ENCODE measurements around the gene ASCC1.

The ASCC1 gene

DNA sequence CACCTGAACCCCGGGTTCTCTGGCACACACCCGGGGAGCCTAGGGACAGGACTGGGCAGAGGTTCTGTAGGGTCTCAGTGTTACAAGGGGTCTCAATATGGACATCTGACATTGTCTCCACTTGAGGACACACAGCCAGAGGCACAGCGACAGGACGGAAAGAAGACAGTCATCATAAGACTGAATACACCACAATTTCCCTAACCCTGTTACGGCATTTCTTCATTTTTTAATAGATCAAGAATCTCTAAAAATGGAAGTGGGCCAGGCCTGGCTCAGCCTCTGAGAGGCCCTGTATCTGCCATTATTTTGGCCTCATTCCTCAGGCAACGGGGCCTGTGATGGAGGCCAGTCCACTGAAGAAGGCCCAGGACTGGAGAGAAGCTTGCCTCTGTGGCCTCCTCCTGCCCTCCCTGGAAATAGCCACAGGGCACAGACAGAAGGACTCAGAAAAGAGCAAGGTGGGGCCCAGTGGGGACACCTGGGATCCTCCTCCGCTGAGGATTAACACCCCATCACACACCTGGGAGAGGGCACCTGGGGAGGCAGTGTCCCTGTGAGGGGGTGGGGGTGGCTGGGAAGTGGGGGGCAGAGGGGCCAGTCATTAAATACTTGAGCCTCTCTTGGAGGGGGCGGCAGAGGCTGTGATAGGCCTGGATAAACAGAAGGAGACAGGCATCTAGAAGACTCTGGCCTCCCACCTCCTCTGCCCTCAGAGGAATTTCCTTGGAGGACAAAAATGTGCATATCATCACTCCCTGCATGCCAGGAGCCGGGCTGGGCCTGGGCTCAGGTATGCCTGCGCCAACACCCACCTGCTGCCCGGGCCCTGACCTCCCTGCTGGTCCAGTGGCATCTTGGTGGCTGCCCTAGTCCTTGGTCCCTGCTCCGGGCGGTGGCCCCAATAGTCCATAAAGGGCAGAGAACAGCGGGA is 135.8 kb downstream of the ASCC1 start:
- no peak for DNase-seq

DNA sequence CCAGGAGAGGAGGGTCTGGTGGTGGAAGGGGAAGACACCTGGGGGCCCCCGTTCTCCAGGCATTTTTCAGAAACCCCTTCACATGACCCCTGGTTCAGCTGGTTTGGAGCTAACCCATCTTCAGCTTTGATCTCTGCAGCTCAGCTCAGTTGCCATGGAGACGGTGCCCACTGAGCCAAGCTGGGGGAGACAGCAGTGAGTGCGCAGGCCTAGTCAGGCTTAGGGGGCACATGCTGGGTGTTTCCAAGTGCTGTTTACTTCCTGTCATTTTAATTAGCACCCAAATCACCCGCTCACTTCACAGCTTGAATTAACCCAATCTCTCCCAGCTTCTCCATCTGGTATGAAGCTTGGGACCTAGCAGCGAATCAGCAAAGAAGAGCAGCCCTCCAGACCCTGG is 136.7 kb downstream of the ASCC1 start:
- DNase-seq = no peak

DNA sequence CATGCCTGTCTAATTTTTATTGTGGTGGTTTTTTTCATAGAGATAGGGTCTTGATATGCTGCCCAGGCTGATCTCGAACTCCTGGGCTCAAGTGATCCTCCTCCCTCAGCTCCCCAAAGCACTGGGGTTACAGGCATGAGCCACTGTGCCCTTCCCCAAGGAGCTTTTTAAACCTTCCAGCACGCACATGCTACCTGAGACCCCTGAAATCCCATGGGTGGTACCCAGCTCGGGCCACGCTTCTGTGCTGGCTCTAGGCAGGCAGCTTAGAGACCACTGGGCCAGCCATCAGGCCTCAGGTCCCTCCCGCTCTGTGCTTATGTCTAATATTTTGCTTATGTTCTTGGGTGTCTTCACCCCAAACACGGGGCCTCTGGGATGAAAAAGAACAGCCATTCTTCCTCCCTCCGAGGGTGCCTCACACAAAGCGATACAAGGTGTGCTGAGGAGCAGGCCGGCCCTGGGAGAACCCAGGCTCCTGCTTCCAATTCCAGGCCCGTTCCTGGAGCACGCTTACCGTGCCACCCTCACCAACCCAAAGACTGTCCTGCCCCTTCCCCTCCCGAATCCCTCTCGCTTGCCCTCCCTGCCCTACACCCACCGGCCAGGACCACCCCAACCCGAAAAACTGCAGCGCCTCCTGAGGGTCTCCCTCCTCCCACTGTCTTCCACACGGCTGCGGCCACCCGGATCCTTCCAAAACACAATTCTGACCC is 138.6 kb downstream of the ASCC1 start:
- no peak for DNase-seq

DNA sequence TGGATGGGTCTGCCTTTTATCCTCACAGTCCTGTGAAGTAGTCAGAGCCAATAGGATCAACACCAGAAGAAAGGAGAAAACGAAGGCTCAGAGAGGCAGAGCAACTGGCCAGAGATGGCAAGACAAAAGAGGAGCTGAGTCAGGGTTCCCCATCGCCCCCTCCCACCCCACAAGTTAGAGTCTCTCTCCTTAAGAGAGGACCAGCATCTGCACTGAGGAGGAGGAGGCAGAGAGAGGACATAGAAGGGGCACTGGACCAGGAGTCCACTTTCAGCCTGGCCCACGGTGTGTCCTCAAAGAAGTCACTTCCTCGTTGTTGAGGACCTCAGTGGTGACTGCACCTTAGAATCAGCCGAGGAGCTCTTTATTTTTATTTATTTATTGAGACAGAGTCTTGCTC is 139.3 kb downstream of the ASCC1 start:
- no peak for DNase-seq

DNA sequence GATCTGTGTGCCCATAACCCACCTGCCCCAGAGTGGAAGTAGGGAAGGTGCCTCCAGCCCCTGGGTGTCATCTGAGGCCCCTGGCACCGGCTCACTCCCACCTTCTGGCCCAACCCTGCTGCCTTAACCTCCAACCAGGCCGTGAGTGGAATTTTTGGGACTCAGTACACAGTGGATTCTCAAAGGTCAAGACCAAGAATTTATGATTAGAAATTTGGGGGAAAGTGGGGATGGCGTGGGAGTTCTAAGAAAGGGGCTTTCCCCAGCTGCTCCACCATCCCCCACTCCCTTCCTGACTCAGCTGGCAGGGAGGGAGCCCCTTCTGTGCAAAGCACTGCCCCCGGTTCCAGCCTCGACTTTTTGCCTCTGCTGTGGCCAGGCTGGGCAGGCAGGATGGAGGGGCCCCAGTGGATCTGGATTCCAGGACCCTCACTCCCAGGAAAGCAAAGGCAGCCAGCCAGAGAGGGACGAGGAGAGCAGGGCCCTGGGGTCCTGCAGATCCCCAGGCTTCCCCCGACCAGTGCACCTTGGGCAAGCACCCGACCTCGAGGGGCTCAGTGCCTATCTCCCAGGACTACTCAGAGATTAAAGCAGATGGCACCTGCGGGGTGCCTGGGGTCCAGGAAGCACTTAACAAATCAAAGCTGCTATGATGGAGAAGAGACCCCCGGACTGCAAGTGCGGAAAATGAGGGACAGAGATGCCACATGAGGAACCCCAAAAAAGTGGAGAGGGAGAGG is 140.5 kb downstream of the ASCC1 start:
- DNase-seq = no peak

DNA sequence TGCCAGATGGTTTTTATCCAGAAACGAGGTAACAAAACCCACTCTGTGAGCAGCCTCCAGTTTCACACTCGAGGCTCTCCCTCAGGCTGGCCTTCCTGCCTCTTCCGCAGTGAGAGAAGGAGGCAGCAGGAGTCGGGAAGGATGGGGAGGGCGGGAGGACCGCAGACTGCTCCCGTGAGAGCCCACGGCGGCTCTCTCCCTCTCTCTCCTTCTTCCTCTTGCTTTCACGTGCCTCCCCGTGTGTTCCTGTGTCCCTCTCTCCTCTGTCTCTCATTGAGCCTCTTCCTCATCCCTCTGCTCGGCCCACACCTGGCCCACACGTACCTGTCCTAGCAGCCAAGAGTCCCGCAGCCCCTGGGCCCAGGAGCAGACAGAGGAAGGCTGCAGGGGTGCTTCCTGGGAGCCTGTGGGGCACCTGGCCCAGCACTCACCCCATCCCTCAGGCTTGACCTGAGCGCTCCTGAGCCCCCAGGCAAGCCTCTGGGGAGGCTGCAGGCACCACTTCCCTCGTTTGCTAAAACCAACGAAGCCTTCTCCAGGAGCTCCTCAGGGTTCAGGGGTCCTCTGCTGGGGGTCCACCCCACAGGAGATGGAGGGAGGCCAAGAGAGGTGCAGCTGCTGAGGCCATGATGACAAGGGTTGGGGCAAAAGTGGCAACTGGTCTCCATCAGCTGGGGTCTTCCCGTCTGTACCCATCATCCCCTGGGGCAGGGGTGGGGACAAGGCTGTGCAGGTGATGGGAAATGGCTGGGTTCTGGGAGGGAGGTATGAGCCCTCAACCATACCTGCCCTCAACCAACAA is 141.3 kb downstream of the ASCC1 start:
- no peak for DNase-seq

DNA sequence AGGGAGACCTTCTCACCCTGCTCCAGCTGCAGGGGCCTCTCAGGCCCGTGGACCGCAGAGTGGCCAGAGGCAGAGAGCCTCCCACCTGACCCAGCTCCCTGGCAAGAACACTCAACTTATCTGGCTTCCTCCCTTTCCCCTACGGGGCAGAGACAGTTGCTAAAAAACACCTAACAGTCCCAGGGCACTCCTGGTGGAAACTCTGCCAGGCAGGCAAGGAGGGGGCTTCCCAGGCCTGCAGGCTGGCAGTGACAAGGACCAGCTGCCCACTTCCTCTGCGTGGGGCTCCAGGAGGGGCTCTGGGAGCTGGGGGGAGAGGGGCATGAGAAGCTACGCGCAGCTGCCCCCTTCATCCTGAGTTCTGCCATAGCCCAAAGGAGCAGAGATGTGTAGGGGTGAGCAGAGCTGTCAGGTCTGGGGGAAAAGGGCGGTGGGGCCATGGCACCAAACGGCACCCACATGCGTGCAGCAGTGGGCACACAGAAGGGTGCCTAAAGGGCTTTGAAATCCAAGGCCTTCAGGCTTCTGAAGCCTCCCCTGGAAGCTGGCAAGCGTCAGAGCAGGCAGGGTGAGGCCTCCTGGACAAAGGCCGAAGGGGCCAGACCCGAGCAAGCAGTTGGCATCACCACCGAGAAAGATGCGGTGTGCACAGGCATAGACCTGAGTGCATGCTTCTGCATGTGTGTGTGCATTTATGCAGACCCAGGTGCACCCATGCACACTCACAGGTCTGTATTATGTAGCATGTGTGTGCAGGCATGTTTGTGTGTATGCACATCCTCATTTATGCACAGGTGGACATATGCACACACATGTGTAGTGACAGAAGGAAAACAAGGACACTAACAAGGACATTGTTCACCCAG is 142.1 kb downstream of the ASCC1 start:
- no peak for DNase-seq

DNA sequence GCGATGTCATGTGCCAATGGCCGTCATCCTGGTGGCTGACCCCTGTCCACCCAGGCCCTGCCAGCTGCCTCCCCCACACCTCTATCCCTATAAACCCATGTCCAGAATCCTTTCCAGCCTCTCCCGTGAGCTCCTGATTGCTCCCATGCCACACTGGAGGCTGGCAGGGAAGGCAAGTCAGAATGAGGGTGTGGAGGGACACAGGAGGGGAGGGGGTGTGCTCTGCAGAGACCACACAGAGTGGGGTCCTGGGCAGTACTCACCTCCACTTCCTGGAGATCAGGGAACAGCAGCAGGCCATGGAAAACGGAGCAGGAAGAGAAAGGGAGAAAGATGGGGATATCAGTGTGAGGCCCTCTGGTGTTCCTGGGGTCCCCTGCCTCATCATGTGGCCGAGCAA is 143.4 kb downstream of the ASCC1 start:
- DNase-seq = no peak

DNA sequence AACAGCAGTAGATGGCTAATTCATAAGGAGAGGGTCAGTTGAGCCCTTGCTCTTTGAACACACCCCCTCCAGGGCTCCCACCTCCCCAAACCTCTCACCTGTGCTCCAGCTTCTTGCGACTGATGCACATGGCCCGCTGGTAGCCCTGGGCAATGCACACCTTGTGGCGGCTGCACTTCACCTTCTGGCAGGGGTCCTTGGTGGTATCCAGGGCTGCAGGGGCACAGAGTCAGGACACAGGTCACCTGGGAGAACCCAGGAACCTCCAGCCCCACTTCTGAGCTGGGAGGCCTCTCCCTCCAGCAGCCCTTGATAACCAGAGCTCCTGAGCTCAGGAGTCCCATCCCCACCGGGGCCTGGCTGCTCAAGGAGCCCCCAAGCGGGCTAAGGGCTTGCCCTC is 144.0 kb downstream of the ASCC1 start:
- no peak for DNase-seq

DNA sequence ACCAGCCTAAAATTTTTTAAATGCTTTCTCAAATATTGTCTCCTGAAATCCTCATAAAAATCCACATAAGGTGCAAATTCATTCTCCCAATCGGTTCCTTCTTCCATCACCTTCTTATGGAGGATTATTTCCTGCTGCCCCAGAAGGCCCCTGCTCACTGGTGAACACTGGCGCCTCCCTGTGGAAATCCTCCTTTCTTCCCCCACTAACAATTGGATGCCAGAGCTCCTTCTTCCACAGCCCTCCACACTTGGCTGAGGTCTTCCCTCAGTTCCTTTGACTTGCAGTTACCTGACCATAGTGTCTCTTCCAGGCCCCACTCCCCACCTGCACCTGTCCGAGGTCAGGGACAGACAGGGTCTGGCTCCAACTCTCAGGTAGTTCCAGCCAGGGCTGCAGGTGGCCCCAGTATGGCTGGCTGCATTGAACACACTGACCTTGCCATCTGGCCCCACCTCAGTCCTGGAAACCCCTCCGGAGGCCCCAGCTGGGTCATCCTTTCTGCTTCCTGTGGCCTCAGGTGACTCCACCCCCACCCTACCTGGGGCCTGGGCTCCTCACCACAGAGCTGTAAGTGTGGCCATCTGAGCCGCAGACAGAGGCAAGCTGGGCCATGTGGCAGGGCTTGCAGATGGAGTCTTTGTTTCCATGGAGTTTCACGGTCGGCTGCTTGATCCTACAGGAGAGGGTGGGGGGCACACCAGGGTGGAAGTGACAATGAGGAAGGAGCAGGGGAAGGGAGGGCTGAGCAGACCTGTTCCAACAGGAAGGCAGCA is 146.1 kb downstream of the ASCC1 start:
- DNase-seq = no peak

DNA sequence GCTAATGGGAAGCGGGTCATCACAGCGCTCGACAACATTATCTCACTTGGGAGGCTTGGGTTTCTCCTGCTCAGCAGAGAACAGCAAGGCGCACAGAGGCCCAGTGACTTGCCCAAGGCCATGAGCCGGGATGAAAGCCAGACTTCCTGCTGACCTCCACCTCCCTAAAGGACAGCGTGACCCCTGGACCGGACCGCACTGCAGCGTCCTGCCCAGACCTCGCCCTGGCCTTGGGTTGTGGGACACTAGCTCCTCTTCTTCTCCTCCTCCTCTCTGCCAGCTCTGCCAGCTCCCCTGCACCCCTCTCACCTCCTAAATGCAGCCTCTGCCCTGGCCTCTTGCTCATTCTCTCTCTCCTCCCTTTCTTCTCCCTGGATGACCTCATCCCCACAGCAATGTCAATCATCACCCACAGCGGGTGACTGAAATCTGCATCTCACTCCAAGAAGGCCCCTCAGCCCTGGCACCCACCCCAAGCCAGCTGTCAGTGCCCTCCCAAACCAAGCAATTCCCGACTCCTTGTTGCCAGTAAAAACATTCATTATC is 147.1 kb downstream of the ASCC1 start:
- no peak for DNase-seq

DNA sequence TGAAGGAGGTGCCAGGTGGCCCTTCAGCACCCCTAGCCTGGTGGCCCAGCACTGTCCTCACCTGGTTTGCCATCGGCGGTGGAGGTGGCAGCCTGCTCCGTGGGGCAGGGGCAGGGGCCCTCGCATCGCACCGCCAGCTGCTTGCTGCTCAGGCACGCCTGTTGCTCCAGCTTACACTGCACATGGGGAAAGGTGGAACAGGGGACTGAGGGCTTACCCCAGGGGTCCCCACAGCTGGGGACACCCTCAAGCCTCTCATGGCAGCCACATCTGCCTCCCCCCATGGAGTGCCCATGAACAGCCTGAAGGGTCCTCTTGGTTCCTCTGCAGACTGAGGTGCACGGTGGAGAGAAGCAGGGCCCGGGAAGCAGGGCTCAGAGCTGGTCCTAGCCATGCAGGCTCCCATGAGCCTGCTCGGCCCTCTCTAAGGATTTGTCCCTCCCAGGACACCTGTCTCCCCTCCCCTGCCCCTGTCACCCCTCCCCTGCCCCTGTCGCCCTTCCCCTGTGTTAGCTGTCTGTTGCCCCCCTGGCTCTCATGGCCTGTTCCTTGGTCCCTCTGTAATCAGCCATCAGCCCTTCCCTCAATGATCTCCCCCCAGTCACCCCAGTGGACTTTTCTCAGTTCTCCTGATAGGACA is 147.8 kb downstream of the ASCC1 start:
- no peak for DNase-seq

DNA sequence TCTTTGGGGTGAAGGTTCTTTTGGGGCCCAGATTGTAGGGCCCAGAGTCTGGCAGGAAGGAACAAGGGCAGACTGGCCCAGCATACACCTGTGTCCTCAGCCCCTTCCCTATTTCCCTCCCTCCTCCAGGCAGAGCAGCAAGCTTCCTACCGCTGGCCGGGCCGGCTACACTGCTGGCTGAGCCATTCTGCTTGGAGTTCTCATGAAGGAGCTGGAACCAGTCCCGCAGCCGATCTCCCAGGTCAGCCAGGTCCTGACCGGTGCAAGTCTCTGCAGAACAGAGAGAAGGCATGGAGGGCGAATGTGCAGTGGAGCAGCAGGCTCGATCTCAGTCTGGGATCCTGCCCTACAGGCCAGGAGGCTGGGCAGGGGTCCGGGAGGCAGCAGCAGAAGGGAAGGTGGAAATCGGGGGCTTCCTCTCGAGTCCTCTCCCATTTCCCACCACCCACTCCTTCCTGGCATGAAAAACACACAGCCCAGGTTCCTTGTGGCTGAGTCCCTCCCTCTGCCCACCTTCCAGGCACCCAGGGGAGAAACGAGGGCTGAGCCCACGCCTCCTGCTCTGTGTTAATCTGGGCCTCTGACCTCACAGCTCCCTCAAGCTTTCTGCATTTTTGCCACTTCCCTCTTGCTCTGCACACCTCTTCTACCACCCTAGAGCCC is 148.5 kb downstream of the ASCC1 start:
- DNase-seq = no peak

DNA sequence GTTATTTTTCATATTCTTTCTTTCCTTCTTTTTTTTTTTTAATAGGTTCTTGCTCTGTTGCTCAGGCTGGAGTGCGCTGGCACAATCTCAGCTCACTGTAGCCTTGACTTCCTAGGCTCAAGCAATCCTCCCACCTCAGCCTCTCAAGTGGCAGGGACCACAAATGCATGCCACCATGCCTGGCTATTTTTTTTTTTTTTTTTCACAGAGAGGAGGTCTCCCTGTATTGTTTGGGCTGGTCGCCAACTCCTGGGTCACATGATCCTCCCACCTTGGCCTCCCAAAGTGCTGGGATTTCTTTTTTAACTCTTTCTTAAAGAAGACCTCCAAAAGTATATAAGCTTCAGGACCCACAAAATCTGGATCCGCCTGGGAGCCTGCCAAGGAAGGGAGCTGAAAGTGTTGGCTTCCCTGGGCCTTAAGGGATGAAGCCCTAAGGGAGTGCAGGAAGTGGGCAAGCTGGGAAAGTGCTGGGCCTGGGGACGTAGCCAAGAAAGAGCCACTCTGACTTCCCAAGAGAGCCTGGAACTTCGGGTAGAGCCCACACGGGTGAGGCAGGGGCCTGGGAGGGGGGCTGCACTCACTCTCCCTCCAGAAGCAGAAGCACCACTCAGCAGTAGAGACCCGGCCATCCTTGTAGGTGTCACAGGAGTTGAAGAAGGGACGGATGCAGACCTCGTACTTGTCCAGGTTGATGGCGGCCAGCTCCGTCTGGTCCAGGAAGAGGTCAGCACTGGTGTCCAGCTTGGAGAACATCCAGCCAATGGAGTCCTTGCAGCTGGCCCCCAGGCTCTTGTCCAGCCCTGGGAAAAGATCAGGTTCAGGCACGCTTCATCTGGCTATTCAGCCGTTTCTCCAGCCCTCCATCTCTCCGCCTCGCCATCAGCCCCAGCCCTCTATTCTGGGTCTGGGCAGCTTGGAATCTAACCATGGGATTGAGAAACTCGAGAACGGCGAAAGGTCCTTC is 149.5 kb downstream of the ASCC1 start:
- DNase-seq = no peak

DNA sequence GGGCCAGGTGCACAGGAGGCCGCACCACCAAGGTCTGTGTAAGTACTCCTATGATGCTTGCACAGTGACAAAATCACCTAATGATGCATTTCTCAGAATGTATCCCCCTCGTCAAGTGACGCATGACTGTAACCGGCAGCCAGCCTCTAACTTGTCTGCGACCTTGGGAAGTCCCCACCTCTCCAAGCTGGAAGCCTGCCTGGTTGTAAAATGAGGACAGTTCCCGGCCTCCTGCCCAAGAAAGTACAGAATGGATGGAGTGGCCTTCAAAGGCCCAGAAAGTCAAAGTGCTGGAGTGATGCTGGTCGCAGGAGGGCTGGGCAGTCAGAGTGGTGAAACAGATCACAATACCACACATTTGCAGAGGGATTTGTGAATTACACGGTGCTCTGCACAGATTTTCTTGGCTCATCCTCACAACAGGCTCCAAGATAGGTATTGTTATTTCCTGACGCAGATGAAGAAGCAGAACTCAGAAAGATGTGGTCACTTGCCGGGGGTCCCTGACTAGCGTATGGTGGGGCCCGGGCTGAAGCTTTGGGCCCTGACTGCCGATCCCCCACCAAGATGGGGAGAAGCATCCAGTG is 150.5 kb downstream of the ASCC1 start:
- no peak for DNase-seq

DNA sequence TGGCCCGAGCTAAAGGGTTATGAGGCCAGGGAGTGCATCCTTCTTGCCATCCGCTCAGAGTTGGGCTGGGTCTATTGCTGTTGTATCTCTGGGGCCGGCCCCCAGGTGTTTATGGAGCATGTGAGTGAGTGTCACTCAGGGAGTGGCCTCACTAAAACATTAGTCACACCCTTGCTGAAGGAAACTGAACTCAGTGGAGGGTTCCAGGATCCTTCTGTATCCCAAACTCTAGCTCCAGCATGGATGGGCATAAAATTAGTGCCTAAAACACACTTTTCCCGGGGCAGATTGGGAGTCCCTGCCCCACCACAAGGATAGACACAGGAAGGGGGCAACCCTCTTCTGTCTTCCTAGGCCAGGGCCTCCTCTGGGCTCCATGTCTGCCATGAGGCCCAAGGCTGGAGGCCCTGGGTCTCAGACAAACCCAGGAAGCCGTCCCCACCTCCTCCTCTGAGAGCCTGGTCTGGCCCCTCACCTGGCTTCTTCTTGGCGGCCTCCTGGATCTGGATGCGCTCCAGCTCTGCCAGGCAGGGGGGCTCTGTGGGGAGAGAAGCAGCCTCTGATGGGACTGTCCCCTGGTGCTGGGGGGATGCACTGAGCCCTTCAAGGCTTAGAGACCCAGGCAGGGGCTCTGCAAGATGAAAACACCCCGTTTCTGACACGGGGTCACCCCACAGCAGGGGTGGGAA is 152.2 kb downstream of the ASCC1 start:
- DNase-seq = no peak
